BLaER1 treated with 17β-estradiol and CSF1 and Interleukin-3, amounts not matched to agents 10 nM and 100 nM (cell line): Measurements from ENCODE around the gene TRIB2.

Experiments used
- H3K27ac ChIP-seq, 11 experiments: shearing (Covaris generic); formaldehyde crosslinking; 2 replicates each; pipeline ENCODE4 v1.8.1; 2022
- H3K27me3 ChIP-seq, 11 experiments: shearing (Covaris generic); formaldehyde crosslinking; 2 replicates each; pipeline ENCODE4 v1.8.1; 2022
- H3K36me3 ChIP-seq, 11 experiments: shearing (Covaris generic); formaldehyde crosslinking; 2 replicates each; pipeline ENCODE4 v1.8.1; 2022
- H3K4me1 ChIP-seq, 10 experiments: shearing (Covaris generic); formaldehyde crosslinking; 2 replicates each; pipeline ENCODE4 v1.8.1; 2022
- H3K4me2 ChIP-seq, 11 experiments: shearing (Covaris generic); formaldehyde crosslinking; 2 replicates each; pipeline ENCODE4 v1.8.1; 2022
- H3K4me3 ChIP-seq, 10 experiments: shearing (Covaris generic); formaldehyde crosslinking; 2 replicates each; pipeline ENCODE4 v1.8.1; 2022
- H3K9ac ChIP-seq, 11 experiments: shearing (Covaris generic); formaldehyde crosslinking; 2 replicates each; pipeline ENCODE4 v1.8.1; 2022
- H3K9me3 ChIP-seq, 11 experiments: shearing (Covaris generic); formaldehyde crosslinking; replicated peaks in 1 of 11; 2 replicates each; pipeline ENCODE4 v1.8.1; 2022
- H4K20me1 ChIP-seq, 11 experiments: shearing (Covaris generic); formaldehyde crosslinking; 2 replicates each; pipeline ENCODE4 v1.8.1; 2022
- Cebpa-rat ChIP-seq, 11 experiments: shearing (Covaris generic); IDR thresholded peaks; 2 replicates each; pipeline ENCODE4 v1.8.1; 2022

TRIB2 gene

DNA sequence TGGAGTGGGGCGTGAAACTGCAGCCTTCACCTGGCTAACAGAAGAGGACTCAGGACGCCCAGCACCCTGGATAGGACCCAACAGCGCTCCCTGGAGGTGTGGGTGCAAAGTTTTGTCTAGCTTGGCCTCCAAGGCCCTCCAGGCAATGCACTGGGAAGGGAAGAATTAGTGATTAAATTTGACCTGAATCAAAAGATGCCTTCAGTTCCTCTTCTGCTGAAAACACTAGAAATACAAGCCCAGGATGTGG lies 779 bp upstream of the TRIB2 start:
- H3K9ac ChIP-seq: peak overlapping the region; percentile 73 to 95 (median 89); a peak in 21 of 22 replicates
- H3K36me3 ChIP-seq: peaks cover 0 to 21% (median 0%) of the 10 kb centered on the region in 11 experiments; a peak in 2 of 22 replicates
- H3K27ac ChIP-seq: peak overlapping the region; percentile 31 to 93 (median 89); a peak in 21 of 22 replicates
- no peaks in the 10 kb centered on the region for H3K9me3 ChIP-seq
- peak overlapping the region; percentile 73 to 97 (median 92) for H3K4me3 ChIP-seq
- H3K4me2 ChIP-seq: peak overlapping the region; percentile 74 to 94 (median 81)
- no peak for TF ChIP-seq Cebpa-rat (IDR thresholded peaks at IDR 0.05)
- H3K4me1 ChIP-seq: peaks cover 12 to 45% (median 25%) of the 10 kb centered on the region in 10 experiments; a peak in 19 of 20 replicates
- H3K27me3 ChIP-seq: peaks cover 0 to 31% (median 0%) of the 10 kb centered on the region in 11 experiments; a peak in 4 of 22 replicates
- peaks cover 0 to 19% (median 0%) of the 10 kb centered on the region in 11 experiments; a peak in 8 of 22 replicates for H4K20me1 ChIP-seq

DNA sequence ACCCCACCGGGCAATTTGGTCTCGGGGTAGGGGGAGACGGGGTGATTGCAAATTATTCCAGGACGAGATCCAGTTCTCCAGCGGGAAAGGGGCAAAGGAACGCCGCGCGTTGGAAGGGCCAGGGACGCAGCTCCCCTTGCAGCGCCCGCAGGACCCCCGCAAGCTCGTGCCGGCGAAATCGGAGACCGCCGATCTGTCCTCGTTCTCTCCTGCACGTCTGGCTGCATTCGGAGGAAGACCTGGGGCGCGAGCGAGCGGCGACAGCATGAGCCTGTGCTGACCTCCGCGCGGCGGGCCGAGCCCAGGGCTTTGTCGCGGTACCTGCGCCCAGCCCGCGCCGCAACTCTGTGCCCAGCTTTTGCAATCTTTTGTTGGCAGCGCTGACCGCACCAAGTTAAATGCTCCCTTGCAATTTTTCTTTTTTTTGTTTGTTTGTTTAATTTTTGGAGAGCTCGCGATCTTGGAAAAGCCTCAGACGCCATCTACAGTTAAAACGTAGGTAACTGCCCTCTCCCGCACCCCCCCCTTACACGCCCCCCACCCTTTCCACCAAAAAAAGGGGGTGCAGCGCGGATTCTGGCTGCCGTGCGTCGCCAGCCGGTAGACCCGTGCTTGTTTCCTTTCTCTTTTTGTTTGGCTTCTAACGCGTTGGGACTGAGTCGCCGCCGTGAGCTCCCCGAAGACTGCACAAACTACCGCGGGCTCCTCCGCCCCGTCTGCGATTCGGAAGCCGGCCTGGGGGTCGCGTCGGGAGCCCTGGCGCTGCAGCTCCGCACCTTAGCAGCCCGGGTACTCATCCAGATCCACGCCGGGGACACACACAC lies 667 bp downstream of the TRIB2 start:
- Histone ChIP-seq H3K9ac (peak overlapping the region; percentile 75 to 97 (median 93)), H3K4me3 (peak overlapping the region; percentile 73 to 97 (median 92)), H3K27ac (peak overlapping the region; percentile 26 to 94 (median 91); a peak in 21 of 22 replicates), H3K4me2 (peak overlapping the region; percentile 82 to 99 (median 92)), H3K36me3 (peaks cover 0 to 35% (median 0%) of the 10 kb centered on the region in 11 experiments; a peak in 2 of 22 replicates), H3K4me1 (peaks cover 20 to 59% (median 39%) of the 10 kb centered on the region in 10 experiments; a peak in 19 of 20 replicates), H4K20me1 (peaks cover 0 to 34% (median 0%) of the 10 kb centered on the region in 11 experiments; a peak in 9 of 22 replicates), H3K9me3 (no peaks in the 10 kb centered on the region), H3K27me3 (peaks cover 0 to 38% (median 0%) of the 10 kb centered on the region in 11 experiments; a peak in 4 of 22 replicates)
- TF ChIP-seq Cebpa-rat (IDR thresholded peaks at IDR 0.05): no peak

GRCh38 chr2:12718015-12718671 lies 1.4 kb downstream of the TRIB2 start:
- no peaks in the 10 kb centered on the region for H3K9me3 ChIP-seq
- peaks cover 0 to 41% (median 6%) of the 10 kb centered on the region in 11 experiments; a peak in 14 of 22 replicates for H4K20me1 ChIP-seq
- H3K9ac ChIP-seq: peak overlapping the region; percentile 75 to 97 (median 93)
- H3K36me3 ChIP-seq: peaks cover 0 to 40% (median 4%) of the 10 kb centered on the region in 11 experiments; a peak in 10 of 22 replicates
- H3K27me3 ChIP-seq: peaks cover 0 to 38% (median 0%) of the 10 kb centered on the region in 11 experiments; a peak in 4 of 22 replicates
- H3K27ac ChIP-seq: peak overlapping the region in 10 of 11 experiments; percentile 44 to 94 (median 92); a peak in 20 of 22 replicates
- peak overlapping the region; percentile 73 to 97 (median 92) for H3K4me3 ChIP-seq
- no peak for TF ChIP-seq Cebpa-rat (IDR thresholded peaks at IDR 0.05)
- peak overlapping the region; percentile 82 to 99 (median 92) for H3K4me2 ChIP-seq
- H3K4me1 ChIP-seq: peaks cover 27 to 66% (median 47%) of the 10 kb centered on the region in 10 experiments

DNA sequence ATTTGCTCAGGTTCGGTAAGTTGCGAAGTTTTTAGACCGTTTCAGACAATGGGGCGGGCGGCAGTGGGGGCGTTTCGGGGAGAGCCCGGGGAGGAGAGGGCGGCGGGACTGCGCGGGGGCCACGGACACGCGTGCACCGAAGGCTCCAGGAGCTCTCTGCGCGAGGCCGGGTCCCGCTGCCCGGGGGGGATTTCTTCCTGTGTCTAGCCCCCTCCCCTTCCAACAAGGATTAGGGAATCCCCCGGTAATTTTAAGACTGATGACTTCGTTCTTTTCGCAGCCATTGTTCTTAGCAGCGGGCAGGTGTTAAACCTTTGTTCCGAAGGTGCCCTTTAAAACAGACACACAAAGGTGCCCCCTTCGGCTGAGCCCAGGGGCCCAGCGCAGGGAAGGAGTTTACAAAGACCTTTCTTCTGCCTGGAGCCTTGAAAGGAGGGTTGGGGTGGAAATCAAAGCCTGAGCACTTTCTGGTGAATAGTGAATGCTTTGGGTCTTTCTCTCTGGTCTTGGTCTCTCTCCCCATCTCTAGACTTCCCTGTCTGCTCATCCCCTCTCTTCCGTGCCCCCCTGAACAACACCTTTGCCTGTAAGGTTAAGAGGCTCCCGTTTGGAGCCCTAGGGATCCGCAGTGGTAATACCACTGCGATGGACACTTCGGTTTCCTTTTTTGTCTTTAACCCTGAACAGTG lies 2.1 kb downstream of the TRIB2 start:
- peaks cover 0 to 38% (median 0%) of the 10 kb centered on the region in 11 experiments; a peak in 4 of 22 replicates for H3K27me3 ChIP-seq
- no peak for TF ChIP-seq Cebpa-rat (IDR thresholded peaks at IDR 0.05)
- peak overlapping the region; percentile 75 to 97 (median 93); a peak in 21 of 22 replicates for H3K9ac ChIP-seq
- peaks cover 0 to 47% (median 11%) of the 10 kb centered on the region in 11 experiments; a peak in 14 of 22 replicates for H3K36me3 ChIP-seq
- H3K9me3 ChIP-seq: no peaks in the 10 kb centered on the region
- peaks cover 34 to 74% (median 54%) of the 10 kb centered on the region in 10 experiments for H3K4me1 ChIP-seq
- peak overlapping the region; percentile 82 to 99 (median 92) for H3K4me2 ChIP-seq
- peaks cover 0 to 48% (median 11%) of the 10 kb centered on the region in 11 experiments; a peak in 14 of 22 replicates for H4K20me1 ChIP-seq
- H3K4me3 ChIP-seq: peak overlapping the region; percentile 73 to 97 (median 92)
- H3K27ac ChIP-seq: peak overlapping the region in 10 of 11 experiments; percentile 44 to 94 (median 92); a peak in 21 of 22 replicates

DNA sequence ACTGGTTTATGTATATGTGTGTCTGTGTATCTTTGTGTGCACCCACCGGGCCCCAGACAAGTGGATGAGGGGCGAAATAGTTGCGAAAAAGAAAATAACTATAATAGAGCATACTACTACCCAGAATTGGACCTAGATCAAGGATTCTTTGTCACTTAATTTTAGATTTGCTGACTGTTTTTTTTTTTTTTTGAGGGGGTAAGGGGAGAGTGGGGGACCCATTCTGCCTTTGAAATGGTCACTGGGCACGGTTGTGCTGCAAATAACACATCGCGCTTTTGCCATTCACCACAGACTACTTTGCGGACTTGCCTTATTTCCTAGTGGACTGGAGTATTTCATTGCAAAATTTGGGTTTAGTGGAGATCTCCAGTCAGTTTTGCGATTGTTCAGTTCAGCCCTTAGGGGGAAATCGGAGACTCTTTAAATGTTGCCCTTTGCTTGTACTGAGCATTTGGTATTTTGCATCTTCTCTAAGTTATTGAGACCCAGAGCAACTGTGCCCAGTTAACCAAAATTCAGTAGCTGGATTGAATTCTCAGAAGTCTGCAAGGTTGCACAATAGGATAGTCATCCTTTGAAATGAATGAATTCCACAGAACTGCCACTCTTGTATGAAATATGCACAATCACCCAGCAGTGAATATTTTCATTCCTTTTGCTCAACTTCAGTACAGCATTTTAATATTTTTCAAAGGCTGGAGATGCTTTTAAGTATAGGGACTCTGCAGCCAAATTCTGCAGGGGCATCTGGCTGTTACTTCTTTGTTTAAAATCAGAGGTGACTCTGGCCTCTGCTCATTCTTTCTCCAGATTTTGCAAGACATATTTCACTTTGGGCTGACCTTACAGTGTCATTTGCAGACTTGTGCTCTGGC lies 2.9 kb downstream of the TRIB2 start:
- Histone ChIP-seq H3K27me3 (peaks cover 0 to 38% (median 0%) of the 10 kb centered on the region in 11 experiments; a peak in 4 of 22 replicates), H3K27ac (peak overlapping the region in 10 of 11 experiments; percentile 44 to 94 (median 92); a peak in 18 of 22 replicates), H3K4me2 (peak overlapping the region; percentile 82 to 99 (median 92)), H4K20me1 (peaks cover 0 to 56% (median 19%) of the 10 kb centered on the region in 11 experiments; a peak in 14 of 22 replicates), H3K4me3 (peak overlapping the region; percentile 73 to 97 (median 92)), H3K36me3 (peaks cover 0 to 55% (median 19%) of the 10 kb centered on the region in 11 experiments; a peak in 16 of 22 replicates), H3K4me1 (peaks cover 38 to 75% (median 56%) of the 10 kb centered on the region in 10 experiments), H3K9me3 (no peaks in the 10 kb centered on the region), H3K9ac (peak overlapping the region; percentile 75 to 97 (median 93); a peak in 21 of 22 replicates)
- TF ChIP-seq Cebpa-rat (IDR thresholded peaks at IDR 0.05): peak in 8 of 11 experiments; percentile 45 to 77 (median 58); a peak in 11 of 22 replicates

DNA sequence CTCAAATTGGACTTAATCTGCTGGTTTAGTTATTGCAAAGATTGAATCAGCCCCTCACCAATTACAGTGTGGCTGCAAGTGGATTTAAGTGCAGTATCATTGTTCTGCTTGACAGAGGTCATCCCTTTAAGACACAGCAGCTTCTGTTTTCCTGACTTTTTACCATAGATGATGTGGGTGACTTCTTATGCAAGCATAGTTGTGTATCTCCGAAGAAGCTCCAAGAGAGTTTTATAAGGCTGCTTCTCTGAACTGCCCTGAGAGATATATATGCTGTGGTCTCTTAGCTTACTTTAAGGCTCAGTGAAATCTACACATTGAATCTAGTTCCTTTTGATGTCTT lies 3.5 kb downstream of the TRIB2 start:
- Histone ChIP-seq H3K4me3 (peak overlapping the region; percentile 73 to 97 (median 92); a peak in 19 of 20 replicates), H3K9ac (peak overlapping the region in 9 of 11 experiments; percentile 82 to 97 (median 95); a peak in 18 of 22 replicates), H3K4me2 (peak overlapping the region; percentile 82 to 99 (median 92); a peak in 21 of 22 replicates), H3K27me3 (peaks cover 0 to 38% (median 0%) of the 10 kb centered on the region in 11 experiments; a peak in 4 of 22 replicates), H3K27ac (peak overlapping the region in 9 of 11 experiments; percentile 80 to 94 (median 92); a peak in 17 of 22 replicates), H4K20me1 (peaks cover 0 to 62% (median 25%) of the 10 kb centered on the region in 11 experiments; a peak in 14 of 22 replicates), H3K36me3 (peaks cover 0 to 61% (median 25%) of the 10 kb centered on the region in 11 experiments; a peak in 17 of 22 replicates), H3K4me1 (peaks cover 38 to 75% (median 57%) of the 10 kb centered on the region in 10 experiments), H3K9me3 (no peaks in the 10 kb centered on the region)
- no peak for TF ChIP-seq Cebpa-rat (IDR thresholded peaks at IDR 0.05)
